Neural progenitor cell (in vitro differentiated cells): Measurements from ENCODE around the gene VTI1A.

Experiments
- EZH2 ChIP-seq: fragments of 200-600 bp; sonication (generic); IDR thresholded peaks from 2 replicates; pipeline ENCODE4 v1.6.1; 2017; ENCODE audit warnings: antibody characterized with exemption, mild to moderate bottlenecking, moderate library complexity
- TF ChIP-seq, protein P1 (sequence below): fragments of 200-600 bp; sonication (generic); IDR thresholded peaks from 2 replicates; pipeline ENCODE4 v1.5.1; 2017; ENCODE audit warnings: antibody characterized with exemption, mild to moderate bottlenecking

- TF ChIP-seq, protein P1, sequence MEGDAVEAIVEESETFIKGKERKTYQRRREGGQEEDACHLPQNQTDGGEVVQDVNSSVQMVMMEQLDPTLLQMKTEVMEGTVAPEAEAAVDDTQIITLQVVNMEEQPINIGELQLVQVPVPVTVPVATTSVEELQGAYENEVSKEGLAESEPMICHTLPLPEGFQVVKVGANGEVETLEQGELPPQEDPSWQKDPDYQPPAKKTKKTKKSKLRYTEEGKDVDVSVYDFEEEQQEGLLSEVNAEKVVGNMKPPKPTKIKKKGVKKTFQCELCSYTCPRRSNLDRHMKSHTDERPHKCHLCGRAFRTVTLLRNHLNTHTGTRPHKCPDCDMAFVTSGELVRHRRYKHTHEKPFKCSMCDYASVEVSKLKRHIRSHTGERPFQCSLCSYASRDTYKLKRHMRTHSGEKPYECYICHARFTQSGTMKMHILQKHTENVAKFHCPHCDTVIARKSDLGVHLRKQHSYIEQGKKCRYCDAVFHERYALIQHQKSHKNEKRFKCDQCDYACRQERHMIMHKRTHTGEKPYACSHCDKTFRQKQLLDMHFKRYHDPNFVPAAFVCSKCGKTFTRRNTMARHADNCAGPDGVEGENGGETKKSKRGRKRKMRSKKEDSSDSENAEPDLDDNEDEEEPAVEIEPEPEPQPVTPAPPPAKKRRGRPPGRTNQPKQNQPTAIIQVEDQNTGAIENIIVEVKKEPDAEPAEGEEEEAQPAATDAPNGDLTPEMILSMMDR, result no peak
- no peak for TF ChIP-seq EZH2
These were observed 240.6 kb downstream of the VTI1A start for GRCh38 chr10:112687647-112688046.
